Activated CD4-positive, alpha-beta memory T cell treated with anti-CD3 and anti-CD28 coated beads for 36 hours (primary cell): Measurements from ENCODE around the gene IL11. TPM values are rescaled to one million over a fixed set of nuclear protein-coding genes. Genes with fewer than 3 reads are reported as not detected.
A peak's percentile ranks its signal among the peaks of the same experiment; 100 is the strongest.

Experiments
- CTCF ChIA-PET: fragments of 350-600 bp; sonication (Branson Sonifier 250); formaldehyde crosslinking; loops from one replicate; lab custom pipeline; 2021; ENCODE audit warnings: antibody characterized with exemption, inconsistent platforms; lab: Charles Lee
- POLR2A ChIA-PET: fragments of 350-600 bp; sonication (Branson Sonifier 250); formaldehyde crosslinking; loops from one replicate; lab custom pipeline; 2021; ENCODE audit warnings: antibody characterized with exemption; lab: Charles Lee
- DNase-seq: peaks from one replicate; pipeline ENCODE4 v3.0.0-alpha.2; 2020
- H3K27ac Mint-ChIP-seq: one replicate; pipeline ENCODE4 v1.8.0; 2021; ENCODE audit warnings: mixed read lengths
- H3K27me3 Mint-ChIP-seq: one replicate; pipeline ENCODE4 v1.8.0; 2021; ENCODE audit warnings: mixed read lengths
- H3K36me3 Mint-ChIP-seq: one replicate; pipeline ENCODE4 v1.8.0; 2021; ENCODE audit warnings: mixed read lengths
- H3K4me1 Mint-ChIP-seq: one replicate; pipeline ENCODE4 v1.8.0; 2021; ENCODE audit warnings: low read depth, mixed read lengths
- H3K4me3 Mint-ChIP-seq: one replicate; pipeline ENCODE4 v1.8.0; 2021; ENCODE audit warnings: mild to moderate bottlenecking, mixed read lengths
- H3K9me3 Mint-ChIP-seq: one replicate; pipeline ENCODE4 v1.8.0; 2021; ENCODE audit warnings: mixed read lengths
- intact Hi-C: fragments of 100-400 bp; cut with micrococcal nuclease; formaldehyde crosslinking; loops from one replicate; pipeline ENCODE4 v1.15.1; 2023
- total RNA-seq, 2 experiments: library from RNA; stranded (reverse); gene quantifications; one replicate each; pipeline ENCODE4 v1.2.3, GENCODE V29; 2021

IL11 gene
- total RNA-seq, 2 experiments from 2014 or later = 0.17 to 0.39 TPM

DNA sequence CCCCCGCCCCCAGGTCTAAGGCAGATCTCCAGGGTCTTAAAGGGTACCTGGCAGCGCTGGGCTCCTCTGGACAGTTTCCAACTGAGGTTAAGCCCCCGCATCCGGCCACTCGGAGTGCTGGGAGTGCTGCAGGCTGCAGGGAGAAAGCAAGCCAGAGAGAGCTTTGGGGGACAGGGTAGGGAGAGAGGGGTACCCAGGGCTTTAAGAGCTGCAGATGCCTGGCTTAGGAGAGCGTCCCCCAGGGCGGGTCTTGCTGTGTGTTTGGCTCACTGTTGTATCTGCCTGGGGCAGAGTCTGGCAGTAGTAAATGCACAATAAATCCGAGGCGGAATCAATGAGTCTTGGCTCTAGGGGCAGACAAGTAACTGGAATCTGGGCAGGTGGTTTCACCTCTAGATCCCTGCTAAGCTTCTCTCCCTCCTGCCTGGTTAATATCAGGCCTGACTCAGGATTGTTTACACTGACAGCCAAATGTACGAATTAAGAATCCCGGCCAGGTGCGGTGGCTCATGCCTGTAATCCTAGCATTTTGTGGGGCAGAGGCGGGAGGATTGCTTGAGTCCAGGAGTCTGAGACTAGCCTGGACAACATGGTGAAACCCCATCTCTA, 14.9 kb downstream of the IL11 start:
- DNase-seq = no peak
- intact Hi-C loops = no loop called here
- ChIA-PET POLR2A (no interaction called here), CTCF (no interaction called here)
- Mint-ChIP-seq H3K4me1 (peaks cover 13% of the 10 kb centered on the region), H3K4me3 (no peak overlapping the region), H3K27me3 (peaks cover 45% of the 10 kb centered on the region), H3K36me3 (no peaks in the 10 kb centered on the region), H3K9me3 (no peaks in the 10 kb centered on the region), H3K27ac (no peak overlapping the region)

DNA sequence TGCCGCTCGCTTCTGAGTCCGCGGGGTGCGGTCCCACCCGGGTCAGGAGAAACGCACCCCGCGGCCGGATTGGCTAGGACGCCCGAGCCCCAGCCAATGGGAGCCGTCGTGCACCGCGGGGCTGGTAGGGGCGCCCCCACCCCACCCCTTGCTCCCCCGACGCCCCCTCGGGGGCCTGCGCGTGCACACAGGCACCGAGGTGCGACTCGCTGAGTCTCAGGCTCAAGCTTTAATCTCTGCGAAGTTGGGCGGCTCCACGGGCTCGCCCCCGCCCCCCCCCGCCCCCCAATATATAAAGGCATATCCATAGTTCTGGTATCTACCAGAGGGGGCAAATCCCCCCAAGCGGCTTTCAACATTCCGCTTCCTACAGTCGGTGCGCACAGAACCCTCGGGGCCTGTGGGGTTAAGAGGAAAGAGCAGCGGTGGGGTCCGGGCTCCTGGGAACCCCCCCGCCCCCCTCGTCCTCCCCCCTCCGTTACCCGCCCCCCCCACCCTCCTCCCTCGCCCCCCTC, 15.5 kb downstream of the IL11 start, which contains the start of gene COX6B2:
TSS of gene COX6B2 (minus strand) at position 22 of the 515 bp plus-strand sequence. CDS start 198 bp downstream, outside the sequence.
- Mint-ChIP-seq H3K36me3 (no peaks in the 10 kb centered on the region), H3K27ac (no peak within 1 kb of the TSS), H3K27me3 (peaks cover 45% of the 10 kb centered on the region), H3K4me3 (peak within 1 kb of the TSS; percentile 70), H3K4me1 (peaks cover 13% of the 10 kb centered on the region), H3K9me3 (no peaks in the 10 kb centered on the region)
- no peak for DNase-seq
- ChIA-PET CTCF (no interaction called here), POLR2A (no interaction called here)
- intact Hi-C loops = no loop called here

DNA sequence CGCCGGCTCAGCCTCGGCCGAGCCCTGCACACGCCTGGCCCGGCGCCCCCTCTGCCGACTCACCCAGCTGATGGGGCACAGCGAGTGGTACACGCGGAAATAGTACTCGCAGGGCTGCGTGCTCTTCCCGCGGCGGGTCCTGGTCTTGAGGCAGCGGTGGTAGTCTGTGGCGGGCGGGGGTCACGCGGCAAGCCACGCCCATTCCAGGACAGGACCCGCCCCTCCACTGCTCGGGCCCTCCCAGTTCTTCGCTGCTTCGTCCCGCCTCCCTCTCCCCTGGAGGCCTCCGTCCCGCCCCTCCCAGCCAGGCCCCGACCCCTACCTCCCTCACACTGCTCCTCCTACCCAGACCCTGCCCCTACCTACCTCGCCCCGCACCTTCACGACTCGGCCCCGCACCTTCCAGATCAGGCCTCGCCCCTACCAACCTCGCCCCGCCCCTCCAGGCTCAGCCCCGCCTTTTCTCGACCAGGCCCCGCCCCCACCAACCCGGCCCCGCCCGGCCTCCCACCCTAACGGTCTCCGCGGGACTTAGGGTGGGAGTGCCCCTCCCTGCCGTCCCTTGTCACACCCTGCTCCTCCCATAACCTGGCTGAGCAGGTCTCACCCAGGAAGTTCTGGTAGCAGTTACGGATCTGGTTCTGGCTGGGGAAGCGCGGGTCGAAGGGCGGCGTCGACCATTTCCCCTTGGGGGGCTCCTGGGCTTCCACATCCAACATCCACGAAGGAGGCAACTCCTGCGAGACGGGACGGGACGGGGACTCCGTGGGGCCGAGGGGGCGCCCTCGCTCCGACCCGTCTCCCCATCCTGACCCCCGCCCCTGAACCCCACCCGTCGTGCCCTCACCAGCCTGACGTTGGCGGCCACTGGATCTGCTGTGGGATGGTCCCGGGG, 16.2 kb downstream of the IL11 start:
- H3K27ac Mint-ChIP-seq = no peak overlapping the region
- H3K9me3 Mint-ChIP-seq = no peaks in the 10 kb centered on the region
- ChIA-PET CTCF (no interaction called here), POLR2A (interaction anchor here (1.1 kb wide), 1 partner anchor 14 kb away, joined by 3 read pairs; the partner anchor contains the start of gene KMT5C)
- H3K4me3 Mint-ChIP-seq = peak overlapping the region; percentile 70
- H3K4me1 Mint-ChIP-seq = peaks cover 13% of the 10 kb centered on the region
- no peaks in the 10 kb centered on the region for H3K36me3 Mint-ChIP-seq
- peak; percentile 75 for DNase-seq
- H3K27me3 Mint-ChIP-seq = peaks cover 45% of the 10 kb centered on the region
- intact Hi-C loops = no loop called here

DNA sequence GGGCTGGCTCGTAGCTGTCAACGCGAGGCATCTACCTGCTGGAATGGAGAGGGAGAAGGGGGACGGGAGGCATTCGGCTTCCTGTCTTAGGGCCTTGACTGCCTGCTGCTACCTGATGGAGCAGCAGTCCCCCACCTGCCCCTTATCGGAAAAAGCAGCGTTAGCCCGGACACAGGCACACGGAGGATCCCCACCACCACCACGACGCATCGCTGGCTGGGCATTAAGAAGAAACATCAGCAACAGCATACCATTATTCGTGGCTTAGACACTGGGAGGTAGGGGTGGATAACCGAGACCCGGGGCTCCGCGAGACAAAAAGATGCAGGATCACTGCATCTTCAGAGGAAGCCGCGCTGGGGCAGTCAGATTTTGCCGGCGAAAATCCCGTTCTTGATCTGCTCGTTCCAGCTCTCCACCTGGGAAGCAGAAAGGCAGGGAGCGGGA, 16.9 kb downstream of the IL11 start:
- no peak for DNase-seq
- Mint-ChIP-seq H3K4me3 (peak overlapping the region; percentile 70), H3K27me3 (peaks cover 45% of the 10 kb centered on the region), H3K4me1 (peaks cover 13% of the 10 kb centered on the region), H3K9me3 (no peaks in the 10 kb centered on the region), H3K27ac (no peak overlapping the region), H3K36me3 (no peaks in the 10 kb centered on the region)
- ChIA-PET CTCF (no interaction called here), POLR2A (interaction anchor here (1.1 kb wide), 1 partner anchor 14 kb away, joined by 3 read pairs; the partner anchor contains the start of gene KMT5C)
- intact Hi-C loops = no loop called here

DNA sequence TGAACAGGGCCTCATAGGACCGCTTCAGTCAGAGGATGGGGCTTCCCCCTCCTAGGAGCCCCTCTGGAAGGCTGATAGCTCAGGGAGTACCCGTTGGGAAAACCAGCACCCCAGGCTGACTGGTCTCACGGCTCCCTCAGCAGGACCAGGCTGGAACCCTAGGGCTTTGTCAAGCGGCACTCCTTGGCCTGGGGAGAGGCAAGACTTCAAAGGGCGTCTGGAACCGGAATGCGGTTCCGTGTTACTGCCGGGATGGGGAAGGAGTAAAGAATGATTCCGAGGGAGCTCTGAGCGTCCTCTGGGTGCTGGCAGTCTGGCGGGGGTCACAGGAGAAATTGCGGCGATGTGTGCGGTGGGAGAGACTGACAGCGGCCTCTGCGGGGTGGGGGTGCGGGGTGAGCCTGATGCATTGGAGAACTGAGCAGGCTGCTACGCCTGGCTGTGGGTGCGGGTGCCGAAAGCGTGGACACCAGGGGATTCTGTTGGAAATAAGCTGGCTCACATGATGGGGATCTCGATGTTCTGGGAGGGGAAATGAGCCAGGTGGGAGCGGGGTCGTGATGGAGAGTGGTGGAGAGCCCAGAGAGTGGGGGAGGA, 17.6 kb downstream of the IL11 start:
- POLR2A ChIA-PET = no interaction called here
- H3K27ac Mint-ChIP-seq = no peak overlapping the region

DNA sequence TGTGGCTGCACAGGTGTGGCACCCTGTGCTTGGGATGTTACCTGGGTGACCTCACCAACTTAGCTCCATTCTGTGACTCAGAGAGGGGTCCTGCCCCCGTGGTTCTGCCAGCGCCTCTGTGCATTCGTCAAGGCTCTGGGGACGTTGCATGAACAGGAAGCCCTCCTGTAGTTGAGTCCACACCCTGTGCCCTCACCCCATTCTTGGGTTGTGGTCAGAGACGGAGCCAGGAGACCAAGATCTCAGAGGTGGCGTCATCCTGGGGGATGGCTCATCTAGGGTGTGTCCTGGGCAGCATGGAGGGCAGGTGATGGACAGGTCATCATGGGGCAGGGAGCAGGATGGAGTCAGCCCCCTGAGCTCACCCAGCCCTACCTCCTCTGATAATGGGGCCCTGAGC, 18.2 kb downstream of the IL11 start:
- ChIA-PET CTCF (interaction anchor here (0.8 to 1.5 kb wide), 3 partner anchors 13 to 211 kb away, joined by 3 to 5 read pairs (median 5); partner anchors contain the start of gene KMT5C), POLR2A (no interaction called here)
- no peak overlapping the region for H3K27ac Mint-ChIP-seq
- no peaks in the 10 kb centered on the region for H3K36me3 Mint-ChIP-seq
- intact Hi-C loops = no loop called here
- H3K4me3 Mint-ChIP-seq = no peak overlapping the region
- peaks cover 13% of the 10 kb centered on the region for H3K4me1 Mint-ChIP-seq
- peaks cover 41% of the 10 kb centered on the region for H3K27me3 Mint-ChIP-seq
- H3K9me3 Mint-ChIP-seq = no peaks in the 10 kb centered on the region
- DNase-seq = no peak

More for the DNA sequence above, 17.6 kb downstream of the IL11 start:
- CTCF ChIA-PET = interaction anchor here (0.8 to 1.5 kb wide), 3 partner anchors 13 to 212 kb away, joined by 3 to 5 read pairs (median 5); partner anchors contain the start of gene KMT5C
- H3K27me3 Mint-ChIP-seq = peaks cover 45% of the 10 kb centered on the region
- no peaks in the 10 kb centered on the region for H3K36me3 Mint-ChIP-seq
- intact Hi-C loops = no loop called here
- no peak for DNase-seq
- peaks cover 13% of the 10 kb centered on the region for H3K4me1 Mint-ChIP-seq
- H3K4me3 Mint-ChIP-seq = peak overlapping the region; percentile 16
- H3K9me3 Mint-ChIP-seq = no peaks in the 10 kb centered on the region

DNA sequence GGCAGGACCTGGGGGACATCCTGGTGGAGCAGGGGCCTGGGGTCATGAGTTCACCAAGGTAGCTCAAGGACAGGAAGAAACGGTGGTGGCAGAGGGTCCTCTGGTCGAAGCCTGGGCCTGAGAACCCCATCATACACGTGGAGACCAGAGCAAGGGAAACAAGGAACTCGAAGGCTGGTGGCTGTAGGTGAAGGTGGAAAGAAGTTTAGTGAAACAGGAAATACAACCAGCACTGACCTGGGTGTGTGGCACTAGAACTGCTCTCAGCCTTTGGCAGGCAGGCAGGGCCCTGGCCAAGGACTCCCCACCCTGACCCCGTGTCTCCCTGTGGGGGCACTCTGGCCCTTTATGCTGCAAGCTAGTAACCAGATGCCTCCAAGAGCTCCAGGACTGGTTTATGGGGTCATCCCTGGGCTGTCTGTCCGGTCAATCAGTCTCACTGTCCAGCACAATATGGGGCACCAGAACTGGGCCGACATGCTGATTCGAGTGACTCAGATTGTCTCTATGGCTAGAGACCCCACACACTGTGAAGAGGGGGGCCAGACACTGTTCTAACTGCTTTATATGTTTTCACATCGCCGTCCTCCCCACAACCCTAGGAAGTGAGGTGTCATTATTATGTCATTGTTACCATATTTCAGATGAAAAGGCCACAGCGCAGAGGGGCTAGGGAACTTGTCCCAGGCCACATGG, 19.5 kb downstream of the IL11 start:
- Mint-ChIP-seq H3K27me3 (peaks cover 38% of the 10 kb centered on the region), H3K4me3 (no peak overlapping the region), H3K36me3 (peaks cover under 1% of the 10 kb centered on the region), H3K27ac (no peak overlapping the region), H3K9me3 (no peaks in the 10 kb centered on the region), H3K4me1 (peaks cover 13% of the 10 kb centered on the region)
- intact Hi-C loops = no loop called here
- CTCF ChIA-PET = no interaction called here
- no peak for DNase-seq
- POLR2A ChIA-PET = no interaction called here

DNA sequence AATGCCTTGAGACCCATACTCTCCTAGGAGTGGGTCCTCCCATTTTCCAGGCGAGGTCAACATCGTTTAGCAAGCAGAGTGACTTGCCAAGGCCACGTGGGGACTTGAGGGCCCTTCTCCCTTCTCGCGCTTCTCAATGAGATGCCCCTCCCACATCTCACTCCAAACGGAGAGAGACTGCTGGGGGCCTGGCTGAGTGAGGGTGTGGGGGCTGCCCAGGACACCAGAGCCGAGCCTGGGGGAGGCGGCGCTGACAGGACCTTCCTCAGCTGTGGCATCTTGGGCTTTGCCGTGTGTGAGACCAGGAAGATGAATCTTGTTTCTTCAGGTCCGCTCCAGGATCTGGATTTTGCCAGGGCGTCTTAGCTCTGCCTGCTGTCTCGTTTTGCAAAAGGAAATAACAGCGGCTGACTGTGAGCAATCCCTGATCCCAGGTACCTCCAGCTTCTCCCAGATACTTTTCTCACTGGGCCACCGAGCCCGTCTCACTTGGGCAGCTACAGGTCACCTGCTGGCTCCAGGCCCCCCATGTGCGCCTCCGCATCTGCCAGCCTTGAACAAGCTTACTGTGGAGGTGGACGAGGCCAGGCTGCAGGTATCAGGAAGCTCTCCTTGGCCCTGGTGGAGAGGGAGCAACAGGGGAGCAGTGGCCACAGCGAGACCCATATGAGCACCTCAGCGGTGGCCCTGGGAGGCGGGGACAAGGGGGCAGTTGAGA, 21.8 kb downstream of the IL11 start:
- ChIA-PET POLR2A (interaction anchor here (1.1 to 1.6 kb wide), 3 partner anchors 10 to 36 kb away, joined by 3 to 8 read pairs (median 3); partner anchors contain the start of genes KMT5C and TMEM238), CTCF (interaction anchor here (1.2 to 1.7 kb wide), 3 partner anchors 9 to 56 kb away, joined by 3 to 4 read pairs (median 4); partner anchors contain the start of gene KMT5C)
- peaks cover 10% of the 10 kb centered on the region for H3K4me1 Mint-ChIP-seq
- intact Hi-C loops = no loop called here
- no peak for DNase-seq
- H3K36me3 Mint-ChIP-seq = peaks cover 10% of the 10 kb centered on the region
- no peak overlapping the region for H3K4me3 Mint-ChIP-seq
- H3K27me3 Mint-ChIP-seq = peaks cover 26% of the 10 kb centered on the region
- H3K9me3 Mint-ChIP-seq = no peaks in the 10 kb centered on the region
- H3K27ac Mint-ChIP-seq = no peak overlapping the region

DNA sequence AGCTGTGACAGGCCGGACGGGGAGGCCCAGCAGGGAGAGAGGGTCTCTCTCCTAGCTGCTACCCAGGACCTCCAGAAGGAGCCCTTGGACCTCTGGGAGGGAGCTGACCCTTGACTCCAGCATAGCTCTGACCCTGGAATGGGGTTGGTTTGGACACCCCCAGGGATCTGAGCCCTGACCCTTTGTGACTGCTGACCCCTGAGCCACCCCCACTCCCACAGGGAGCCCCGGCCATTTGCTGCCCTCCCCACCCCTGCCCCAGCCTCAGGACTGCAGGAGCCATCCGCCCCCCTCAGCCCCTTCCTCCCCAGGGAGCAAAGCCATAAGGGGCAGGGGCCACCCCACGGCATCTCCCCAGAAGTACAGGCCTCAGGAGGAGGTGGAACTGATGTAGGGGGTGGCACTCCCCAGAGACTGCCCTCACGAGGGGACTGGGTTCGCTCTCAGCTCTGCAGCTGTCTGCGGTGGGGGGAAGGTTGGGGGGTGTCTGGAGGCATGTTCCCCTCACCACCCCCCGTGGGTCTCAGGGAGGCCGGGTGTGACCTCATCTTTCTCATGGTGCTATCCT, 22.7 kb downstream of the IL11 start:
- H3K4me1 Mint-ChIP-seq = peaks cover 1% of the 10 kb centered on the region
- POLR2A ChIA-PET = no interaction called here
- peaks cover 12% of the 10 kb centered on the region for H3K36me3 Mint-ChIP-seq
- H3K4me3 Mint-ChIP-seq = no peak overlapping the region
- no peaks in the 10 kb centered on the region for H3K9me3 Mint-ChIP-seq
- CTCF ChIA-PET = interaction anchor here (0.6 to 1.2 kb wide), 2 partner anchors 12 to 46 kb away, joined by 3 read pairs; no protein-coding TSS in a partner anchor
- intact Hi-C loops = no loop called here
- DNase-seq = no peak
- no peak overlapping the region for H3K27ac Mint-ChIP-seq
- H3K27me3 Mint-ChIP-seq = peaks cover 17% of the 10 kb centered on the region

DNA sequence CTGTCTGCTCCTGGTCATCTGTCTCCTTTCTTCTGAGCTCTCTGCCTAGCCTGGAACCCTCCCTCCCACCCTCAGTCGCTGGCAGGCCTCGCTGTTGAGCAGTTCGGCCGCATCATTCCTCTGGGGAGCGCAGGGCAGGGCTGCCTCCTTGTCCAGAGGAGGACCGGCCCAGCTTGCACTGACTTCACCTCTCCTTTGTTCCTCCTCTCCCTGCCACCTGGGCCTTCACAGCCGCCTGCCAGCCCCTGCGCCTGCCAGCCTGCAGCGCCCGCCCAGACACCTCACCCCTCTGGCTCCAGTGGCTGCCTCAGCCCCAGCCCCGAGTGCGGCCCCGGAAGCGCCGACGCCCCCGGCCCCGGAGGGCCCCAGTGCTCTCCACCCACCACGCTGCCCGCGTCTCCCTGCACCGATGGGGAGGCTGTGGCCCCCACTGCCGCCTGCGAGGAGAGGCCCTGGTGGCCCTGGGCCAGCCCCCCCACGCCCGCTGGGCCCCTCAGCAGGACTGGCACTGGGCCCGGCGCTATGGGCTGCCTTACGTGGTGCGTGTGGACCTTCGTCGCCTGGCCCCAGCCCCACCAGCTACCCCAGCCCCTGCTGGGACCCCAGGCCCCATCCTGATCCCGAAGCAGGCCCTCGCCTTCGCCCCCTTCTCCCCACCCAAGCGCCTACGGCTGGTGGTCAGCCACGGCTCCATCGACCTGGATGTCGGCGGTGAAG, 23.4 kb downstream of the IL11 start:
- no peak overlapping the region for H3K27ac Mint-ChIP-seq
- H3K4me1 Mint-ChIP-seq = no peaks in the 10 kb centered on the region
- intact Hi-C loops = no loop called here
- no peak for DNase-seq
- ChIA-PET CTCF (no interaction called here), POLR2A (no interaction called here)
- peaks cover 10% of the 10 kb centered on the region for H3K27me3 Mint-ChIP-seq
- no peaks in the 10 kb centered on the region for H3K9me3 Mint-ChIP-seq
- H3K4me3 Mint-ChIP-seq = no peak overlapping the region
- H3K36me3 Mint-ChIP-seq = peaks cover 12% of the 10 kb centered on the region
